Measurements from ENCODE around the gene LRP8.
A peak's percentile ranks its signal among the peaks of the same experiment; 100 is the strongest.
"Not testable (repeated sequence)": the region's sequence is repeated elsewhere in the genome, so short reads cannot be mapped to it uniquely, and the experiment has no call there.

Gene LRP8

DNA sequence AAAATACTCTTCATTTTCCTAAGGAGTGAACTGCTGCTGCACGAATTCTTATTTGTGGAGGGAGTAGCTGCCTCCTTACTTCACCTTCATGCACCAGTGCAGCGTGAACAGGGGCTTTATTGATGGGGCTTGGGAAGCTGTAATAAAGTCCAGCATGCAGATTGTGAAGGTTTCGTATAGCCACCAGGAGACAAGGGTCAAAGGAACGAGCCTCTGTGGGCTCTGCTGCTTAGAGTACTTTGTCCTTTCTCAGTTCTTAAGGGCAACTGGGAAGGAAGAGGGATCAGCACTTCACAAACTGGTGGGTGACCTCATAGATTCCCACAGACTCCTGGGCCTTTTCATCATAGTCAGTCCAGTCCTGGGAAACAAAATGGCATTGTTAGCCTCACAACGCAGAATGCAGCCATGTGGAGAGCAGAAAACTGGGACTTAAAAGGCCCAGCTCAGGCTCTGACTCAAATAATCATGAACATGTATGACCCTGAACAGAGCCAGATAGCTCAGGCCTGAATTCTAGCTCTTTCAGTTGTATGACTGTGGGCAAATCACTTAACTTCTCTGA is 113.4 kb downstream of the LRP8 start:
- DNase-seq (ENCODE audit: low spot score) = no peak

DNA sequence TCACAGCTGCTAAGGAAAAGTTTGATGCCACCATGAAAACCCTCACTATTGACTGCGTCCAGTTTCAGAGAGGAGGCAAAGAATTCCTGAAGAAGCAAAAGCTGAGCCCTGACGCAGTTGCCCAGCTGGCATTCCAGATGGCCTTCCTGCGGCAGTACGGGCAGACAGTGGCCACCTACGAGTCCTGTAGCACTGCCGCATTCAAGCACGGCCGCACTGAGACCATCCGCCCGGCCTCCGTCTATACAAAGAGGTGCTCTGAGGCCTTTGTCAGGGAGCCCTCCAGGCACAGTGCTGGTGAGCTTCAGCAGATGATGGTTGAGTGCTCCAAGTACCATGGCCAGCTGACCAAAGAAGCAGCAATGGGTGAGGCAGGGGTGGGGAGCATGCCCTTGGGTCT is 116.9 kb downstream of the LRP8 start:
- DNase-seq (ENCODE audit: low spot score) = no peak

- DNase-seq (ENCODE audit: low spot score) = no peak
Measured at GRCh38 chr1:53210352-53210751, 117.5 kb downstream of the LRP8 start.

GRCh38 chr1:53207726-53208125 is 120.1 kb downstream of the LRP8 start:
- no peak for DNase-seq (ENCODE audit: low spot score)

GRCh38 chr1:53206735-53207379 is 121.0 kb downstream of the LRP8 start:
- no peak for DNase-seq (ENCODE audit: low spot score)

- not testable (repeated sequence) for DNase-seq (ENCODE audit: low spot score)
Measured at GRCh38 chr1:53206083-53206685, 121.7 kb downstream of the LRP8 start.

DNA sequence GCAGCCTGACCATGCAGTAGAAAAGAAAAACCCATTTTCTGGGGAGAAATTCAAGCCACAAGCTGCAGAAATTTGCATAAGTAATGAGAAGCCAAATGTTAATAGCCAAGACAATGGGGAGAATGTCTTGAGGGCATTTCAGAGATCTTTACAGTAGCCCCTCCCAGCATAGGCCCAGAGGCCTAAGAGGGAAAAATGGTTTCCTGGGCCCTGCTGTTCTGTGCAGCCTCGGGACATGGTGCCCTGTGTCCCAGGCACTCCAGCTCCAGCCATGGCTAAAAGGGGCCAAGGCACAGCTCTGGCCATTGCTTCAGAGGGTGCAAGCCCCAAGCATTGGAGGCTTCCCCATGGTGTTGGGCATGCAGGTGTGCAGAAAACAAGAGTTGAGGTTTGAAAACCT is 122.4 kb downstream of the LRP8 start:
- not testable (repeated sequence) for DNase-seq (ENCODE audit: low spot score)

- DNase-seq (ENCODE audit: low spot score) = no peak
Measured at GRCh38 chr1:53203466-53203865, 124.4 kb downstream of the LRP8 start.

- no peak for DNase-seq (ENCODE audit: low spot score)
Measured at GRCh38 chr1:53198241-53198651, 129.6 kb downstream of the LRP8 start.

GRCh38 chr1:53197291-53198200 is 130.3 kb downstream of the LRP8 start:
- DNase-seq (ENCODE audit: low spot score) = no peak

DNA sequence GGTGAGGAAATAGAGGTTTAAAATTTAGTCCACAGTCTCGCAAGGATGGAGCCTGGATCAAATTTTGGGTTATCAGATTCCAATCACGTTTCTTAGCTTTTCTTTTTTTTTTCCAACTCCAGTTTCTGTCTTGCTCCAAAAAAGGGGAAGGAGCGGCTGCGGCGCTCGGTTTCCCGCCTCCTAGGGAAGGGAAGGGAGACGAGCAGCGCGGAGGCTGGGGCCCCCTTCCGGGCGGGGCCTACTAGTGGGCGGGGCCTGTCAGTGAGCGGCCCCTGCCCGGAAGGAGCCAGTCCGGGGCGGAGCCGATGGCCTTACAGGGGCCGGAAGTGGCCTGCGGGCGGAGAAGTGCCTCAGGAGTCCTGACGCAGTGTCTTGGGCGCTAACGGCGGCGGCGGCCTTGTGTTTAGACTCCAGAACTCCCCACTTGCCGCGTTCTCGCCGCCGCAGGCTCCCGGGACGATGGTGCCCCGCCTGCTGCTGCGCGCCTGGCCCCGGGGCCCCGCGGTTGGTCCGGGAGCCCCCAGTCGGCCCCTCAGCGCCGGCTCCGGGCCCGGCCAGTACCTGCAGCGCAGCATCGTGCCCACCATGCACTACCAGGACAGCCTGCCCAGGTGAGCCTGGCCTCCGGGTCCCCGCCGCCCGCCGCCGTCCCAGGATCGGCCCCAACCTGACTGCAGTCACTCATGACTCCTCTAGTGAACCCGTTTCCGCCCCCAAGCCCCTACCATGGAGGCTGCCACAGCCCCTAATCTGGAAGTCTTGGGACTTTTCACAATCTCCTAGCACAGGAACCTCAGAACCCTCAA is 131.2 kb downstream of the LRP8 start, which contains the start of gene CPT2:
Gene CPT2, plus strand, starts transcription at position 340 of the 806 bp plus-strand sequence. Its CDS starts 120 bp downstream, at position 460.
- peak; percentile 98 for DNase-seq (ENCODE audit: low spot score)

DNA sequence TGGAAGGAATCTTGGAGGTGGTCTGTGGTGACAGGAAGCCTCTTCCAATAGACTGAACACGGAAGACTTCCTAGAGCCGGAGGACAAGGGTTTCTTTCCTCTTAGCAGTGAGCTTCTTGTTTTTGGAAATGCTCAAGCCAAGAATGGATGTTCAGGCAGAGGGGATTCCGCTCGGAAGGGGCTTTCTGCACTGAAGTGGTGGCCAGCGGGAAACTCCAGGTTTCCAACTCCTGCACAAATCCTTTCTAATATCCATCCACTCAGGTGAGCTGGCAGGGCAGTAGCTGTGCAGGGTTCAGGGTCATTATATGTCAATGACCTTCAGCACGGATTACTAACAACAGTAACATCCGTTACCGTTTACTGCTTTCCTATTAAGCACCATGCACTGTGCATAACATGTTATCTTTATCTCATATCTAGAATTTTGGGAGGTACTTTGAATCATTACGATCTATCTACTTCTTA is 131.8 kb downstream of the LRP8 start:
- DNase-seq (ENCODE audit: low spot score) = no peak

- DNase-seq (ENCODE audit: low spot score) = no peak
Measured at GRCh38 chr1:53195246-53196016, 132.4 kb downstream of the LRP8 start.

All from D341Med (cell line).